K562 (cell line): ENCODE measurements around the gene EWSR1. TPM values are rescaled to one million over a fixed set of nuclear protein-coding genes. Genes with fewer than 3 reads are reported as not detected.
A peak's percentile ranks its signal among the peaks of the same experiment; 100 is the strongest.

ENCODE experiments used
- BCOR ChIP-seq: fragments of 450-650 bp; IDR thresholded peaks from 2 replicates; pipeline ENCODE4 v1.6.1; 2016
- CHD1 ChIP-seq: fragments of 200-600 bp; sonication (generic); IDR thresholded peaks from one replicate; pipeline ENCODE4 v1.6.1; 2012; ENCODE audit warnings: mild to moderate bottlenecking, moderate library complexity, low read length, inconsistent platforms
- ELF1 ChIP-seq: fragments of 200-800 bp; sonication (Bioruptor generic); IDR thresholded peaks from 2 replicates; pipeline ENCODE4 v1.6.1; 2016; ENCODE audit warnings: missing genetic modification characterization, missing compliant biosample characterization
- ETV6 ChIP-seq, 3 experiments: fragments of 150-350 bp in 1 of 3; sonication (generic) in 1 of 3; formaldehyde crosslinking in 1 of 3; IDR thresholded peaks; 2 replicates each; pipeline versions ENCODE4 v1.6.1 to v1.8.0; 2014 to 2022; ENCODE audit warnings: borderline replicate concordance in 2 of 3, low read depth in 2 of 3, antibody characterized with exemption in 1 of 3, low read length in 1 of 3, mild to moderate bottlenecking in 1 of 3, missing genetic modification reagents in 1 of 3
- FOXP1 ChIP-seq: sonication (generic); formaldehyde crosslinking; IDR thresholded peaks from 2 replicates; pipeline ENCODE4 v1.8.0; 2022; ENCODE audit warnings: mild to moderate bottlenecking, missing genetic modification reagents
- MECOM ChIP-seq: fragments of 250-450 bp; sonication (Bioruptor Pico); IDR thresholded peaks from 2 replicates; pipeline ENCODE4 v1.8.0; 2022; ENCODE audit warnings: inconsistent platforms
- NR2C2 ChIP-seq, 2 experiments: fragments of 200-800 bp in 1 of 2; sonication (Bioruptor generic) in 1 of 2; sonication (generic) in 1 of 2; formaldehyde crosslinking in 1 of 2; IDR thresholded peaks; 2 replicates each; pipeline versions ENCODE4 v1.6.1 to v1.8.0; 2016 to 2022; ENCODE audit warnings: mild to moderate bottlenecking in 1 of 2, missing compliant biosample characterization in 1 of 2, missing genetic modification characterization in 1 of 2, missing genetic modification reagents in 1 of 2
- RCOR1 ChIP-seq, 2 experiments: IDR thresholded peaks; 2 replicates each; pipeline ENCODE4 v1.6.1; 2012; ENCODE audit warnings: low read depth in 2 of 2, low read length in 2 of 2, borderline replicate concordance in 1 of 2, improper control_type of control experiment in 1 of 2
- SAP30 ChIP-seq: fragments of 200-600 bp; sonication (generic); IDR thresholded peaks from 2 replicates; pipeline ENCODE4 v1.6.1; 2012; ENCODE audit warnings: borderline replicate concordance, low read depth, mild to moderate bottlenecking, moderate library complexity, low read length, control low read depth, inconsistent platforms; ENCODE audit not compliant: insufficient read depth, poor library complexity, severe bottlenecking
- SIX5 ChIP-seq, 2 experiments: IDR thresholded peaks; 2 replicates each; pipeline ENCODE4 v1.6.1; 2011; ENCODE audit warnings: low read length in 2 of 2, borderline replicate concordance in 1 of 2, low read depth in 1 of 2, mild to moderate bottlenecking in 1 of 2, moderate library complexity in 1 of 2; ENCODE audit not compliant: insufficient read depth in 1 of 2
- TEAD1 ChIP-seq, 2 experiments: fragments of 450-650 bp in 1 of 2; sonication (generic) in 1 of 2; formaldehyde crosslinking; IDR thresholded peaks; 2 replicates each; pipeline versions ENCODE4 v1.4.0 to v1.8.0; 2020 to 2022; ENCODE audit warnings: mild to moderate bottlenecking in 2 of 2, missing genetic modification reagents in 1 of 2
- TEAD4 ChIP-seq, 2 experiments: sonication (generic) in 1 of 2; formaldehyde crosslinking in 1 of 2; IDR thresholded peaks; 2 replicates each; pipeline versions ENCODE4 v1.6.1 to v1.8.0; 2012 to 2022; ENCODE audit warnings: borderline replicate concordance in 1 of 2, inconsistent platforms in 1 of 2, low read length in 1 of 2, mild to moderate bottlenecking in 1 of 2, missing genetic modification reagents in 1 of 2
- ZNF232 ChIP-seq: sonication (generic); formaldehyde crosslinking; IDR thresholded peaks from 2 replicates; pipeline ENCODE4 v1.8.0; 2022; ENCODE audit warnings: mild to moderate bottlenecking, missing genetic modification reagents
- polyA plus RNA-seq, 8 experiments: library from polyadenylated mRNA; depleted of rRNA in 4 of 8; stranded (reverse) in 5 of 8; unstranded in 3 of 8; fragments of >200 nt; fragmentation: Nextera tagmentation in 2 of 8; fragmentation: Illumina TruSeq in 1 of 8; extraction: Ambion mirVana in 2 of 8; extraction: Trizol in 1 of 8; gene quantifications; 2 replicates each; pipeline versions ENCODE4 v1.2.1 to v1.2.3, GENCODE V29; 2011 to 2014; ENCODE audit warnings: inconsistent platforms in 1 of 8, missing spikeins in 1 of 8
- total RNA-seq, 7 experiments: library from RNA; depleted of rRNA in 6 of 7; stranded (reverse); fragments of >200 nt in 6 of 7; fragmentation: Illumina TruSeq in 2 of 7; extraction: Trizol in 2 of 7; gene quantifications; 2 replicates each; pipeline versions ENCODE4 v1.2.1 to v1.2.3, GENCODE V29; 2011 to 2021; ENCODE audit warnings: low replicate concordance in 1 of 7
- TF ChIP-seq, protein P1 (sequence below): fragments of 250-450 bp; sonication (Bioruptor Pico); IDR thresholded peaks from 2 replicates; pipeline ENCODE4 v1.4.0; 2020; ENCODE audit warnings: borderline replicate concordance
- TF ChIP-seq, protein P2 (sequence below): fragments of 250-450 bp; sonication (Bioruptor Pico); IDR thresholded peaks from 2 replicates; pipeline ENCODE4 v1.8.0; 2021; ENCODE audit warnings: mild to moderate bottlenecking, moderate library complexity
- TF ChIP-seq, protein P3 (sequence below), 2 experiments: IDR thresholded peaks; 2 replicates each; pipeline ENCODE4 v1.6.1; 2012; ENCODE audit warnings: improper control_type of control experiment in 2 of 2, low read depth in 2 of 2, low read length in 2 of 2, borderline replicate concordance in 1 of 2

The EWSR1 gene
- total and polyA plus RNA-seq, 9 of the 15 experiments (the other 6 are each of a cell fraction or from before 2014, with no cell fraction given), result 83.3 to 450 (median 239) TPM

DNA sequence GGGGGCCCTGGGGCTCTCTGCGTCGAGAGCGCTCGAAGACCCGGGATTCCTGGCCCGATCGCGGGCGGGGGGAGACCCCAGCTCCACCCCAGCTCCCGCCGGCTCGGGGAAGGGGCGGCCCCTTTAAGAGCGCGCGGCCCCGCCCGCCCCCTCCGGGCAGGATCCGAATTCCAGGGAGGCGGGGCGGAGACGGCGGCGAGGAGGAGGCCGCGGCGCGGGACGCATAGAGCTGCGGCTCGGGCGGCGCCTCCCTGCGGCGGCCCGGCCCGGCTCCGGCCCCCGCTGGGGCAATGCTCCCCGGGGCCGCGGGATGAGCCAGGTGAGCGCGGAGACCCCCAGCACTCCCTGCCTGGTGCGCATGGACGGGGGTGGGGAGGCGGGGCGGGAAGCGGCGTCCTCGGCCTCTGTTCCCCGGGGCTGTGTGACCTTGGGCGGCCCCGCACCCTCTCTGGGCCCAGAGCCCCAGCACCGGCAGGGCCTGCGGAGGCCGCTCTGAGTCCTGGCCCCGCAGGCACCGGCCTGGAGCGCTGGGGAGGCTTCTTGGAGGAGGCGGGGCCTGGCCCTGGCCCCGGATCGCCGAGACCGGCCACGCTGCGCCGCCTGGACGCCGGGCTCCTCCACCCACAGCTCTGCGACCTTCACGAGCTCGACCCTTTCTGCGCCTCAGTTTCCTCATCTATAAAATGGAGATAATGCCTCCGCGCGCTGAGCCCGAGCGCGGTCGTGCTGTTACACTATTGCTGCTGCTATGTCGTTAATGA is 38.9 kb downstream of the EWSR1 start (continued):
- TF ChIP-seq ZNF232 (CRISPR knock-in tag) (no peak), ETV6 (IDR thresholded peaks at IDR 0.05; ENCODE audit: borderline replicate concordance in 1 of 2, low read depth in 2 of 2, low read length in 1 of 2) (no peak), ETV6 (CRISPR knock-in tag; IDR thresholded peaks at IDR 0.05; ENCODE audit: borderline replicate concordance) (no peak), TEAD4 (IDR thresholded peaks at IDR 0.05; ENCODE audit: low read length) (peak; percentile 38; the same call in 1 of the 2 replicates), TEAD4 (CRISPR knock-in tag; IDR thresholded peaks at IDR 0.05; ENCODE audit: borderline replicate concordance) (0 out of 2 replicates have a peak, but pooled peaks have one; percentile 36), TEAD1 (CRISPR knock-in tag; IDR thresholded peaks at IDR 0.05) (peak in 1 of 2 experiments; percentile 94; a peak in 2 of 4 replicates), ELF1 (tag) (0 out of 2 replicates have a peak, but pooled peaks have one; percentile 10), SIX5 (IDR thresholded peaks at IDR 0.05; ENCODE audit: borderline replicate concordance in 1 of 2, insufficient read depth in 1 of 2, low read depth in 1 of 2, low read length in 2 of 2) (no peak), CHD1 (no peak), FOXP1 (CRISPR knock-in tag) (0 out of 2 replicates have a peak, but pooled peaks have one; percentile 17), RCOR1 (IDR thresholded peaks at IDR 0.05; ENCODE audit: borderline replicate concordance in 1 of 2, low read depth in 2 of 2, low read length in 2 of 2) (0 out of 4 replicates have a peak, but pooled peaks of 1 of the 2 experiments have one; percentile 32), SAP30 (no peak), MECOM (CRISPR knock-in tag) (no peak), NR2C2 (CRISPR knock-in tag; IDR thresholded peaks at IDR 0.05) (no peak), NR2C2 (tag; IDR thresholded peaks at IDR 0.05) (0 out of 2 replicates have a peak, but pooled peaks have one; percentile 31), BCOR (no peak; the same call in none of the 2 replicates)
- TF ChIP-seq, protein P1, sequence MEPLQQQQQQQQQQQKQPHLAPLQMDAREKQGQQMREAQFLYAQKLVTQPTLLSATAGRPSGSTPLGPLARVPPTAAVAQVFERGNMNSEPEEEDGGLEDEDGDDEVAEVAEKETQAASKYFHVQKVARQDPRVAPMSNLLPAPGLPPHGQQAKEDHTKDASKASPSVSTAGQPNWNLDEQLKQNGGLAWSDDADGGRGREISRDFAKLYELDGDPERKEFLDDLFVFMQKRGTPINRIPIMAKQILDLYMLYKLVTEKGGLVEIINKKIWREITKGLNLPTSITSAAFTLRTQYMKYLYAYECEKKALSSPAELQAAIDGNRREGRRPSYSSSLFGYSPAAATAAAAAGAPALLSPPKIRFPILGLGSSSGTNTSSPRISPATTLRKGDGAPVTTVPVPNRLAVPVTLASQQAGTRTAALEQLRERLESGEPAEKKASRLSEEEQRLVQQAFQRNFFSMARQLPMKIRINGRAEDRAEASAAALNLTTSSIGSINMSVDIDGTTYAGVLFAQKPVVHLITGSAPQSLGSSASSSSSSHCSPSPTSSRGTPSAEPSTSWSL (CRISPR knock-in tag), result no peak
- TF ChIP-seq, protein P2, sequence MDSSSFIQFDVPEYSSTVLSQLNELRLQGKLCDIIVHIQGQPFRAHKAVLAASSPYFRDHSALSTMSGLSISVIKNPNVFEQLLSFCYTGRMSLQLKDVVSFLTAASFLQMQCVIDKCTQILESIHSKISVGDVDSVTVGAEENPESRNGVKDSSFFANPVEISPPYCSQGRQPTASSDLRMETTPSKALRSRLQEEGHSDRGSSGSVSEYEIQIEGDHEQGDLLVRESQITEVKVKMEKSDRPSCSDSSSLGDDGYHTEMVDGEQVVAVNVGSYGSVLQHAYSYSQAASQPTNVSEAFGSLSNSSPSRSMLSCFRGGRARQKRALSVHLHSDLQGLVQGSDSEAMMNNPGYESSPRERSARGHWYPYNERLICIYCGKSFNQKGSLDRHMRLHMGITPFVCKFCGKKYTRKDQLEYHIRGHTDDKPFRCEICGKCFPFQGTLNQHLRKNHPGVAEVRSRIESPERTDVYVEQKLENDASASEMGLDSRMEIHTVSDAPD (CRISPR knock-in tag), result no peak
- TF ChIP-seq, protein P3, sequence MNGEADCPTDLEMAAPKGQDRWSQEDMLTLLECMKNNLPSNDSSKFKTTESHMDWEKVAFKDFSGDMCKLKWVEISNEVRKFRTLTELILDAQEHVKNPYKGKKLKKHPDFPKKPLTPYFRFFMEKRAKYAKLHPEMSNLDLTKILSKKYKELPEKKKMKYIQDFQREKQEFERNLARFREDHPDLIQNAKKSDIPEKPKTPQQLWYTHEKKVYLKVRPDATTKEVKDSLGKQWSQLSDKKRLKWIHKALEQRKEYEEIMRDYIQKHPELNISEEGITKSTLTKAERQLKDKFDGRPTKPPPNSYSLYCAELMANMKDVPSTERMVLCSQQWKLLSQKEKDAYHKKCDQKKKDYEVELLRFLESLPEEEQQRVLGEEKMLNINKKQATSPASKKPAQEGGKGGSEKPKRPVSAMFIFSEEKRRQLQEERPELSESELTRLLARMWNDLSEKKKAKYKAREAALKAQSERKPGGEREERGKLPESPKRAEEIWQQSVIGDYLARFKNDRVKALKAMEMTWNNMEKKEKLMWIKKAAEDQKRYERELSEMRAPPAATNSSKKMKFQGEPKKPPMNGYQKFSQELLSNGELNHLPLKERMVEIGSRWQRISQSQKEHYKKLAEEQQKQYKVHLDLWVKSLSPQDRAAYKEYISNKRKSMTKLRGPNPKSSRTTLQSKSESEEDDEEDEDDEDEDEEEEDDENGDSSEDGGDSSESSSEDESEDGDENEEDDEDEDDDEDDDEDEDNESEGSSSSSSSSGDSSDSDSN (IDR thresholded peaks at IDR 0.05; ENCODE audit: borderline replicate concordance in 1 of 2, low read depth in 2 of 2, low read length in 2 of 2), result no peak
